Pancreas (tissue), 10 donors: Measurements from ENCODE around the gene ZNF135. TPM values are rescaled to one million over a fixed set of nuclear protein-coding genes. Genes with fewer than 3 reads are reported as not detected.

ENCODE experiments used
- ATAC-seq, 4 donors: fragments of 200-7000 bp; cut with Tn5 transposase; one replicate each; pipeline versions ENCODE4 v1.8.0 to v1.9.1; 2020; ENCODE audit warnings: mild to moderate bottlenecking in 4 of 4, moderate library complexity in 4 of 4
- DNase-seq, 6 donors: peaks; one replicate each; pipeline ENCODE4 v3.0.0-alpha.2; 2020
- FAIRE-seq: peaks from 2 replicates; lab custom pipeline; 2012; peaks lifted over from hg19 to GRCh38; lab: Jason Lieb, UNC
- H3K27ac ChIP-seq, 4 donors: fragments of 200-600 bp; sonication (generic); 1 replicate in 3 of 4; 2 replicates in 1 of 4; pipeline versions ENCODE4 v1.5.0 to v1.8.0; 2020
- H3K27me3 ChIP-seq, 4 donors: fragments of 200-600 bp; one replicate each; pipeline ENCODE4 v1.8.0; 2021
- H3K36me3 ChIP-seq, 3 donors: fragments of 200-600 bp; sonication (generic) in 1 of 3; one replicate each; pipeline versions ENCODE4 v1.5.0 to v1.8.0; 2020 to 2021
- H3K4me1 ChIP-seq, 3 donors: fragments of 200-600 bp; one replicate each; pipeline ENCODE4 v1.8.0; 2021
- H3K4me3 ChIP-seq, 4 donors: fragments of 200-600 bp; sonication (generic) in 2 of 4; one replicate each; pipeline versions ENCODE4 v1.5.0 to v1.8.0; 2020 to 2021
- H3K9me3 ChIP-seq, 4 donors: fragments of 200-600 bp; one replicate each; pipeline ENCODE4 v1.8.0; 2021
- CTCF ChIP-seq, 4 donors: fragments of 200-600 bp; sonication (generic) in 3 of 4; IDR thresholded peaks; one replicate each; pipeline versions ENCODE4 v1.5.0 to v1.8.0; 2021; ENCODE audit warnings: antibody characterized with exemption in 4 of 4
- WGBS, 2 donors: extraction: QIAGEN DNeasy Blood & Tissue Kit; methylation state at CpG; one replicate each; pipeline ENCODE4 v1.1.7; 2013; 5-methylcytosine and 5-hydroxymethylcytosine counted together
- intact Hi-C, 3 donors: fragments of 100-400 bp; cut with DNase I; formaldehyde crosslinking; loops; one replicate each; pipeline versions ENCODE4 v1.11.1 to v1.14.2; 2022
- polyA plus RNA-seq, 2 donors: library from polyadenylated mRNA; stranded (reverse); fragments of 200-250 nt; gene quantifications; one replicate each; pipeline ENCODE4 v1.2.3, GENCODE V29; 2013
- total RNA-seq, 6 donors: library from RNA; stranded (reverse); fragmentation: NEBNext Ultra II Directional in 4 of 6; extraction: Animal tissue kit (Norgen Biotek cat#: 25700) in 4 of 6; gene quantifications; one replicate each; pipeline versions ENCODE4 v1.2.1 to v1.2.4, GENCODE V29; 2021 to 2023
- donor health status: healthy with polysubstance abuse.
- donor health status: DM: no; HTN: no; CAD: no; lungs with moderate emphysema.
- donor health status: DM: no; HTN: no; CAD: no.
- donor health status: control.
- donor health status: control.
- donor health status: Bipolar disorder and iron deficiency.
- donor health status: DM: yes; HTN: yes; CAD: no.
- donor health status: DM: no; HTN: no; CAD: no.
- donor health status: DM: no; HTN: no; CAD: no.
- donor health status: DM: yes; HTN: yes; CAD: no.

ZNF135 gene
- total and polyA plus RNA-seq, 8 donors, result 1.1 to 11.6 (median 2.2) TPM

DNA sequence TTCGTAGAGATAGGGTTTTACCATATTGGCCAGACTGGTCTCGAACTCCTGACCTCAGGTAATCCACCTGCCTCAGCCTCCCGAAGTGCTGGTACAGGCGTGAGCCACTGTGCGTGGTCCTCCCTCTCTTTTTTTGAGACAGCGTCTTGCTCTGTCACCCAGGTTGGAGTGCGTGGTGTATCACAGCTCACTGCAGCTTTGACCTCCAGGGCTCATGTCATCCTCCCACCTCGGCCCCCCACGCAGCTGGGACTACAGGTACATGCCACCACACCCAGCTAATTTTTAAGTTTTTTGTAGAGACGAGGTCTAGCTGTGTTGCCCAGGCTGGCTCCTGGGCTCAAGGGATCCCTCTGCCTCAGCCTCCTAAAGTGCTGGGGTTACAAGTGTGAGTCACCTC, 20.7 kb downstream of the ZNF135 start:
- Histone ChIP-seq H3K4me1 (no peaks in the 10 kb centered on the region), H3K9me3 (no peaks in the 10 kb centered on the region), H3K27ac (no peak overlapping the region), H3K4me3 (no peak overlapping the region), H3K36me3 (peaks cover 0 to 5% (median 4%) of the 10 kb centered on the region in 3 donors), H3K27me3 (no peaks in the 10 kb centered on the region)
- intact Hi-C loops, result no loop called here
- WGBS, 2 donors, result 86 to 94% methylated on average over 10 of the region's 10 CpGs
- ATAC-seq (no peak), FAIRE-seq (no peak), DNase-seq (no peak)
- no peak for TF ChIP-seq CTCF (IDR thresholded peaks at IDR 0.05)

- ATAC-seq (no peak), FAIRE-seq (no peak), DNase-seq (no peak)
- Histone ChIP-seq H3K4me3 (no peak overlapping the region), H3K36me3 (peaks cover 4 to 24% (median 8%) of the 10 kb centered on the region in 3 donors), H3K27me3 (no peaks in the 10 kb centered on the region), H3K27ac (no peak overlapping the region), H3K9me3 (no peaks in the 10 kb centered on the region), H3K4me1 (no peaks in the 10 kb centered on the region)
- TF ChIP-seq CTCF (IDR thresholded peaks at IDR 0.05), result no peak
- intact Hi-C loops, result no loop called here
- WGBS, 2 donors, result 97% methylated on average over 3 of the region's 3 CpGs
Measured at GRCh38 chr19:58083021-58083420, 23.9 kb downstream of the ZNF135 start.

DNA sequence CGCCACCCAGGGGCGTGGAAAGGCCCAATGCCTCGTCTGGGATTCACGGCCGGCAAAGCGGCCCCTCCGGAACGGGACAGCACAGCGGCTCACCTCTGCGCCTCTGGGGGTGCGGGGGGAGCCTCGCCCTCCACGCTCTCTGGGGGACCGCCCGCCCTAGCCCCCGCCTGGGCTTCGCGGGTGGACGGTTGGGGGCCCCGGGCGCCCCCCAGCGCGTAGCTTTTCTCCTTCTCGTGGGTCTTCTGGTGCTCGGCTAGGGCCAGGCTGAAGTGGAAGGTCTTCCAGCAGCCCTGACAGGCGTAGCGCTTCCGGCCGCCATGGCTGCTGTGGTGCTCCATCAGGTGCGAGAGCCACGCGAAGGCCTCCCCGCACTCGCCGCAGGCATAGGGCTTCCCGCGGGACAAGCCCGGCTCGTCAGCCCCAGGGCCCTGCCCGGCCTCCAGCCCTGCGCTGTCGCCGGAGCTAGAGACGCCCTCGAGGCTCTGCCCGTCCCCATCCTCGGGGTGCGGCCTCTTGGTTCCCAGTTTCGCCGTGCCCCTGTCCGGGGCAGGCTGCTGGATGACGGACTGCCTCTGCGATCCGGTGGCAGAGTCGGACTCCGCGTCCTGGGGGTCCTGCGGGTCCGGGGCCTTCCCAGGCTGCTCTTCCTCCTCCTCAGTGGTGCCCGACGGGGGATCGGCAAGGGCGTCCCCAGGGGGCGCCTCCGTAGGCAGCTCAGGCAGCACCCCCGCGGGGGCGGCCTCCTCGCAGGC, 25.7 kb downstream of the ZNF135 start:
- Histone ChIP-seq H3K9me3 (no peaks in the 10 kb centered on the region), H3K4me3 (no peak overlapping the region), H3K36me3 (peaks cover 4 to 24% (median 8%) of the 10 kb centered on the region in 3 donors), H3K4me1 (no peaks in the 10 kb centered on the region), H3K27me3 (no peaks in the 10 kb centered on the region), H3K27ac (no peak overlapping the region)
- DNase-seq (no peak), FAIRE-seq (no peak), ATAC-seq (no peak)
- WGBS, 2 donors, result 98% methylated on average over 61 to 69 of the region's 69 CpGs
- intact Hi-C loops, result no loop called here
- TF ChIP-seq CTCF (IDR thresholded peaks at IDR 0.05), result no peak

DNA sequence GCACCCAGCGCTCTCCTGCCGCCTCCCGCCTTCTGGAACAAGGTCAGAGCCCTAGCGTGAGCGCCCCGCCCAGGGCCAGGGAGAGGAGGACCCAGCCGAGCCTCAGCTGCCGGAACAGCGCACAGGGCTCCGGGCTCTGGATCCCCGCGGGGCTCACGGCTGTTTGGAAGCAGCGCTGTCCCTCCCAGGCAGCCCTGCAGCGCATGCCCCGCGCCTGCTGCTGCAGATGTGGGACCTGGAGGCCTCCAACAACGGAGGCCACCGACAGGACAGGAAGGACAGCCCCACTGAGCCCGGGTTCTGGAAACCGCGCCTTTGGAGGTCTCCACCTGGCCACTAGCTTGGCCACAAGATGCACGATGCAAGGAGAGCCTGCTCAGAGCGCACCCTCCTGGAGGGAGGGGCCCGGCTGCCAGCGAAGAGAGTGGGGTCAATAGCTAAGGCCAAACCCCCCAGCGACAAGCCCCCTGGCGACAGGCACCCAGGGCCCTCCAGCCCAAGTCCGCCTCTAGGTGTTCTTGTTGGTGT, 26.3 kb downstream of the ZNF135 start:
- no peak overlapping the region for H3K27ac ChIP-seq
- 94 to 98% methylated on average over 25 to 29 of the region's 29 CpGs for WGBS, 2 donors
- no peaks in the 10 kb centered on the region for H3K9me3 ChIP-seq
- no peak for ATAC-seq
- peak in 1 of 6 donors; percentile 60 for DNase-seq
- FAIRE-seq, result no peak
- H3K4me1 ChIP-seq, result no peaks in the 10 kb centered on the region
- peaks cover 4 to 24% (median 8%) of the 10 kb centered on the region in 3 donors for H3K36me3 ChIP-seq
- intact Hi-C loops, result no loop called here
- no peak overlapping the region for H3K4me3 ChIP-seq
- TF ChIP-seq CTCF (IDR thresholded peaks at IDR 0.05), result no peak
- H3K27me3 ChIP-seq, result no peaks in the 10 kb centered on the region
